GM12892 (cell line): ENCODE results near the gene MEOX2.

ENCODE experiments used
- POLR2A ChIP-seq: IDR thresholded peaks from 2 replicates; pipeline ENCODE4 v1.6.1; 2011; ENCODE audit warnings: low read depth, low read length, control low read depth
- POLR2AphosphoS5 ChIP-seq: IDR thresholded peaks from 2 replicates; pipeline ENCODE4 v1.6.1; 2011; ENCODE audit warnings: low read depth, low read length, control low read depth
- TAF1 ChIP-seq: IDR thresholded peaks from 2 replicates; pipeline ENCODE4 v1.6.1; 2011; ENCODE audit warnings: low read depth, mild to moderate bottlenecking, control low read depth, low read length, borderline replicate concordance

GRCh38 chr7:15686957-15687545 is 568 bp upstream of the MEOX2 start:
- TF ChIP-seq POLR2AphosphoS5, result no peak
- TF ChIP-seq POLR2A, result no peak
- no peak for TF ChIP-seq TAF1
